Measurements from ENCODE around the gene PSMD14.

Gene PSMD14

DNA sequence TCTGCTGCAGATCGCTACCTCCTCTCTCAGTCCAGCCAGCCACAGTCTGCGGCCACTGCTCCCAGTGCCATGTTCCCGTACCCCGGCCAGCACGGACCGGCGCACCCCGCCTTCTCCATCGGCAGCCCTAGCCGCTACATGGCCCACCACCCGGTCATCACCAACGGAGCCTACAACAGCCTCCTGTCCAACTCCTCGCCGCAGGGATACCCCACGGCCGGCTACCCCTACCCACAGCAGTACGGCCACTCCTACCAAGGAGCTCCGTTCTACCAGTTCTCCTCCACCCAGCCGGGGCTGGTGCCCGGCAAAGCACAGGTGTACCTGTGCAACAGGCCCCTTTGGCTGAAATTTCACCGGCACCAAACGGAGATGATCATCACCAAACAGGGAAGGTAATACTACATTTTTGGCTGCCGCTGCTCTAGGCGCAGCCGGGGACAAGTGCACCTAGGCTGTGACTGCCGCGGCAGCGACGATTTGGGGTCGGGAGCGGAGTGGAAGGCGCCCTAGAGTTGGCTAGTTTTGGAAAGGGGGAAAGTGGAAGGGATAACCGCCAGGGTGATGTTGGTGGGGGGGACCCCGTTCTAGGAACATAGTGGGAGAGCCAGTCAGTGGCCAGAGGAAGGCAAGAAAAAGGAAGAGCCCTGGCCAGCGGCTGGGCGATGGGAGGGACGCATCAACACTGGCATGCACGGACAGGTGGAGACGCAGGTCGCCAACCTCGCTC is 108.6 kb downstream of the PSMD14 start:
- Histone ChIP-seq H3K79me2 (ENCODE audit: insufficient read depth, low read depth) (no peaks in the 10 kb centered on the region), H3K27ac (no peak overlapping the region), H4K20me1 (ENCODE audit: insufficient read depth) (no peaks in the 10 kb centered on the region), H3K9ac (no peak overlapping the region), H3K36me3 (ENCODE audit: insufficient read depth) (no peaks in the 10 kb centered on the region), H3K4me1 (ENCODE audit: low read depth, poor library complexity, severe bottlenecking) (peaks cover 9% of the 10 kb centered on the region), H3K27me3 (ENCODE audit: insufficient read depth, low read depth) (no peaks in the 10 kb centered on the region), H2AFZ (ENCODE audit: low read depth) (no peak overlapping the region), H3K4me2 (no peak overlapping the region), H3K4me3 (IDR thresholded peaks at IDR 0.05; ENCODE audit: insufficient read depth, low read depth, low read length) (no peak overlapping the region)
- TF ChIP-seq, protein P1, sequence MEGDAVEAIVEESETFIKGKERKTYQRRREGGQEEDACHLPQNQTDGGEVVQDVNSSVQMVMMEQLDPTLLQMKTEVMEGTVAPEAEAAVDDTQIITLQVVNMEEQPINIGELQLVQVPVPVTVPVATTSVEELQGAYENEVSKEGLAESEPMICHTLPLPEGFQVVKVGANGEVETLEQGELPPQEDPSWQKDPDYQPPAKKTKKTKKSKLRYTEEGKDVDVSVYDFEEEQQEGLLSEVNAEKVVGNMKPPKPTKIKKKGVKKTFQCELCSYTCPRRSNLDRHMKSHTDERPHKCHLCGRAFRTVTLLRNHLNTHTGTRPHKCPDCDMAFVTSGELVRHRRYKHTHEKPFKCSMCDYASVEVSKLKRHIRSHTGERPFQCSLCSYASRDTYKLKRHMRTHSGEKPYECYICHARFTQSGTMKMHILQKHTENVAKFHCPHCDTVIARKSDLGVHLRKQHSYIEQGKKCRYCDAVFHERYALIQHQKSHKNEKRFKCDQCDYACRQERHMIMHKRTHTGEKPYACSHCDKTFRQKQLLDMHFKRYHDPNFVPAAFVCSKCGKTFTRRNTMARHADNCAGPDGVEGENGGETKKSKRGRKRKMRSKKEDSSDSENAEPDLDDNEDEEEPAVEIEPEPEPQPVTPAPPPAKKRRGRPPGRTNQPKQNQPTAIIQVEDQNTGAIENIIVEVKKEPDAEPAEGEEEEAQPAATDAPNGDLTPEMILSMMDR (conservative IDR thresholded peaks at IDR 0.05; ENCODE audit: low read depth, low read length): no peak

DNA sequence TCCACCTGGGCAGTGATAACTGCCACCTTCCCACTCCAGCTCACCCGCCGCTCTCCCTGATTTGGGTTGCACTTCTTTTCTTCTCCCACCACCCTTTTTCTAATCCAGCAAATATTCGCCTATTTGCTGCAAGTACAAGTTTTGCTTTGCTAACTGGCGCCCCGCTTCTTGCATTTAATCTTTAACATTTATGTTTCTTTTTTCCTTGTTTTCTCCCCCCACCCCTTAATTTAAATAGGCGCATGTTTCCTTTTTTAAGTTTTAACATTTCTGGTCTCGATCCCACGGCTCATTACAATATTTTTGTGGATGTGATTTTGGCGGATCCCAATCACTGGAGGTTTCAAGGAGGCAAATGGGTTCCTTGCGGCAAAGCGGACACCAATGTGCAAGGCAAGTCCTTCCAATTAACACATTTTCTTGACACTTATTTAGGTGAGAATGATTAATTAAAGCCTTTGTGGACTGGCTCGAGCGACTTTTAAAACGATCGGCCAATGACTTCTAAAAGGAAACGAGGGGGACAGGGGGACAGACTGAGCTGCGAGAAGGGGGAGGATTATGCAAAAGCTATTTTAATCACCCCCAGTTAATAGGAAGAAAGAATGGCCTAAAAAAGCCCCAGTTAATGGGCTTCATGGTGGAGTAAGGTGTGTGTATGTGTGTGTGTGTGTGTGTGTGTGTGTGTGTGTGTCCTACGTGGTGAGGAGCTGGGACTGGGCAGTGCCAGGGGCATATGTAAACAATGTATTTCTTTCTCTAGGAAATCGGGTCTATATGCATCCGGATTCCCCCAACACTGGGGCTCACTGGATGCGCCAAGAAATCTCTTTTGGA is 109.4 kb downstream of the PSMD14 start:
- Histone ChIP-seq H3K4me3 (IDR thresholded peaks at IDR 0.05; ENCODE audit: insufficient read depth, low read depth, low read length) (no peak overlapping the region), H3K9ac (no peak overlapping the region), H3K27me3 (ENCODE audit: insufficient read depth, low read depth) (no peaks in the 10 kb centered on the region), H4K20me1 (ENCODE audit: insufficient read depth) (no peaks in the 10 kb centered on the region), H3K4me2 (no peak overlapping the region), H3K27ac (no peak overlapping the region), H2AFZ (ENCODE audit: low read depth) (no peak overlapping the region), H3K79me2 (ENCODE audit: insufficient read depth, low read depth) (no peaks in the 10 kb centered on the region), H3K36me3 (ENCODE audit: insufficient read depth) (no peaks in the 10 kb centered on the region), H3K4me1 (ENCODE audit: low read depth, poor library complexity, severe bottlenecking) (peaks cover 1% of the 10 kb centered on the region)
- TF ChIP-seq, protein P1 (conservative IDR thresholded peaks at IDR 0.05; ENCODE audit: low read depth, low read length): no peak

DNA sequence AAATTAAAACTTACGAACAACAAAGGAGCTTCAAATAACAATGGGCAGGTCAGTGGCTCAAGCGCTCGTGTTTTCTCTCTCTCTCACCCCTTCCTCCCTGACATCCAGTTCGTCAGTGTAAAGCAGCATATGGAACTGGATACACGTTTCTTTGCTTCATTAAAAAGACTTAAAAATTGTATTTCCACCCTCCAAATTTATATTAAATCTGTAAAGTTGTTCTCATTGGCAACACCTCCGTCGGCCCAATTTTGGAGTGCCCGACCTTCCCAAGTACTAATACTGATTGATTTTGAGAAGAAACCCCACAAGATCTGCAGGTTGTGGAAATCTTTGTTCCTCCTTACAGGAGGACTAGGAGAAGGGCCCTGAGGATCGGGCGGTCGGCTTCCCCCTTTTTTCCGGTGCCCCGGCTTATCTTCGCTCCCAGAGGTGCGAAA is 110.1 kb downstream of the PSMD14 start:
- no peaks in the 10 kb centered on the region for H3K36me3 ChIP-seq (ENCODE audit: insufficient read depth)
- H2AFZ ChIP-seq (ENCODE audit: low read depth): no peak overlapping the region
- no peaks in the 10 kb centered on the region for H4K20me1 ChIP-seq (ENCODE audit: insufficient read depth)
- no peaks in the 10 kb centered on the region for H3K27me3 ChIP-seq (ENCODE audit: insufficient read depth, low read depth)
- no peak overlapping the region for H3K9ac ChIP-seq
- no peaks in the 10 kb centered on the region for H3K4me1 ChIP-seq (ENCODE audit: low read depth, poor library complexity, severe bottlenecking)
- no peak overlapping the region for H3K4me2 ChIP-seq
- H3K27ac ChIP-seq: no peak overlapping the region
- no peak overlapping the region for H3K4me3 ChIP-seq (IDR thresholded peaks at IDR 0.05; ENCODE audit: insufficient read depth, low read depth, low read length)
- no peaks in the 10 kb centered on the region for H3K79me2 ChIP-seq (ENCODE audit: insufficient read depth, low read depth)
- TF ChIP-seq, protein P1 (conservative IDR thresholded peaks at IDR 0.05; ENCODE audit: low read depth, low read length): no peak

DNA sequence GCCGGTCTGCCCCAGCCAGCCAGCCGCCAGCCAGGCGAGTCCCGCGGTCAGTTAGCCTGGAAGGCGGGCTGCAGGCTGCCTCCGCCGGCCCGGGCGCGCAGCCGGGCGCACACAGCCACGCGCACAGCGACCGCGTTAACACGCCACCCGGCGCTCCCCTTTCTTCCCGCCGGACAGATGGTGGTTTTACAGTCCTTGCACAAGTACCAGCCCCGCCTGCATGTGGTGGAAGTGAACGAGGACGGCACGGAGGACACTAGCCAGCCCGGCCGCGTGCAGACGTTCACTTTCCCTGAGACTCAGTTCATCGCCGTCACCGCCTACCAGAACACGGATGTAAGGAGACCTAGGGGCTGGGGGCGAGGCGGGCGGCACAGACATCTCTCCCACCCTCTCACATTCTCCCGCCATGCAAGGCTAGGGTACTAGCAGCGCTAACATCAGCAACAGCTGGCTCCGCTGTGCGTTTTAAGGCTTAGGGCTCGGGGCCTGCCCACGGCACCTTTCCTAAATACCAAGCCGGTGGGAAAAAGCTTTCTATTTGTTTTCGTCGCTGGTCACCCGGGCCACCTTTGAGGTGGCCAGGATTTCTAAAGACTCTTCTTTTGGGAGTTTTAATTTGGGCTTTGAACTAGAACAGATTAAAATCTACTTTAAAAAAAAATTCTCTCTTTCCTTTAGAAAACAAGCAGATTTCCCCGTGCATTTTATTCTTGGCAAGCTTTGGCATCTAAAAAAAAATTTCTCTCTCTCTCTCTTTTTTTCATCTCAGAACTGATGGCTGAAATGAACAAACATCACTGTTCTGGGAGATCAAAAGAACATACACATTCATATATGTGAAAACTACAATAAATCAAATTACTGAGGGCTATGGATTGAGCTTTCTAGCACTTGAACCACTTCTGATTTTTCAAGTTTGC is 110.8 kb downstream of the PSMD14 start:
- no peak overlapping the region for H2AFZ ChIP-seq (ENCODE audit: low read depth)
- H3K9ac ChIP-seq: no peak overlapping the region
- no peak overlapping the region for H3K4me3 ChIP-seq (IDR thresholded peaks at IDR 0.05; ENCODE audit: insufficient read depth, low read depth, low read length)
- TF ChIP-seq, protein P1 (conservative IDR thresholded peaks at IDR 0.05; ENCODE audit: low read depth, low read length): no peak
- H4K20me1 ChIP-seq (ENCODE audit: insufficient read depth): no peaks in the 10 kb centered on the region
- no peaks in the 10 kb centered on the region for H3K4me1 ChIP-seq (ENCODE audit: low read depth, poor library complexity, severe bottlenecking)
- H3K4me2 ChIP-seq: no peak overlapping the region
- H3K27me3 ChIP-seq (ENCODE audit: insufficient read depth, low read depth): no peaks in the 10 kb centered on the region
- H3K79me2 ChIP-seq (ENCODE audit: insufficient read depth, low read depth): no peaks in the 10 kb centered on the region
- H3K36me3 ChIP-seq (ENCODE audit: insufficient read depth): no peaks in the 10 kb centered on the region
- no peak overlapping the region for H3K27ac ChIP-seq
